H1 (cell line): ENCODE data around the gene ACCS. TPM values are rescaled to one million over a fixed set of nuclear protein-coding genes. Genes with fewer than 3 reads are reported as not detected.

Experiments
- CTCF ChIA-PET: fragments of 300-600 bp; sonication (Branson Sonifier 250); formaldehyde crosslinking; loops from one replicate; lab custom pipeline; 2021; ENCODE audit not compliant: partially characterized antibody; lab: Charles Lee
- POLR2A ChIA-PET: fragments of 300-600 bp; sonication (Branson Sonifier 250); formaldehyde crosslinking; loops from one replicate; lab custom pipeline; 2021; ENCODE audit warnings: inconsistent platforms; ENCODE audit not compliant: partially characterized antibody; lab: Charles Lee
- DNase-seq, 2 experiments: peaks; one replicate each; pipeline versions ENCODE4 v3.0.0 to v3.0.0-alpha.2; 2010 to 2022; ENCODE audit warnings: low spot score in 2 of 2, low read depth in 1 of 2, mixed read lengths in 1 of 2
- FAIRE-seq: peaks from 2 replicates; lab custom pipeline; 2011; peaks lifted over from hg19 to GRCh38; lab: Jason Lieb, UNC
- H2AFZ ChIP-seq: 2 replicates; pipeline ENCODE4 v1.8.1; 2012; ENCODE audit warnings: low read length, inconsistent platforms
- H2AK5ac ChIP-seq: 2 replicates; pipeline ENCODE4 v1.6.1; 2013; ENCODE audit warnings: low read depth, low read length
- H2BK120ac ChIP-seq: replicated peaks from 2 replicates; pipeline ENCODE3; 2013; ENCODE audit warnings: low read depth, low read length, inconsistent platforms
- H2BK12ac ChIP-seq: 2 replicates; pipeline ENCODE4 v1.6.1; 2013; ENCODE audit warnings: low read depth, low read length
- H2BK15ac ChIP-seq: 2 replicates; pipeline ENCODE4 v1.6.1; 2013; ENCODE audit warnings: low read length
- H2BK20ac ChIP-seq: 2 replicates; pipeline ENCODE4 v1.6.1; 2013; ENCODE audit warnings: low read length
- H2BK5ac ChIP-seq: 2 replicates; pipeline ENCODE4 v1.6.1; 2013; ENCODE audit warnings: low read depth, low read length
- H3K14ac ChIP-seq: 2 replicates; pipeline ENCODE4 v1.6.1; 2013; ENCODE audit warnings: inconsistent platforms; ENCODE audit not compliant: insufficient read length
- H3K18ac ChIP-seq: 2 replicates; pipeline ENCODE4 v1.6.1; 2013; ENCODE audit warnings: low read length; ENCODE audit errors: extremely low read depth
- H3K23ac ChIP-seq: 2 replicates; pipeline ENCODE4 v1.6.1; 2013; ENCODE audit warnings: inconsistent platforms; ENCODE audit not compliant: insufficient read length
- H3K23me2 ChIP-seq: 2 replicates; pipeline ENCODE4 v1.6.1; 2013; ENCODE audit warnings: low read depth, low read length
- H3K27ac ChIP-seq: 2 replicates; pipeline ENCODE4 v1.6.1; 2011; ENCODE audit warnings: low read depth, low read length, inconsistent platforms
- H3K27me3 ChIP-seq, 4 experiments: replicated peaks in 1 of 4; 1 replicate in 1 of 4; 2 replicates in 3 of 4; pipeline versions ENCODE4 v1.6.1 to v1.8.1; 2011 to 2013; ENCODE audit warnings: low read length in 3 of 4, mild to moderate bottlenecking in 3 of 4, inconsistent platforms in 2 of 4, mixed read lengths in 2 of 4, moderate library complexity in 1 of 4; ENCODE audit not compliant: control insufficient read depth in 3 of 4, insufficient read depth in 3 of 4; ENCODE audit errors: extremely low read depth in 1 of 4
- H3K36me3 ChIP-seq, 4 experiments: 2 replicates each; pipeline versions ENCODE4 v1.6.1 to v1.8.1; 2011 to 2013; ENCODE audit warnings: mild to moderate bottlenecking in 4 of 4, low read length in 3 of 4, moderate library complexity in 2 of 4, control low read depth in 1 of 4, inconsistent platforms in 1 of 4; ENCODE audit not compliant: insufficient read depth in 4 of 4, control insufficient read depth in 2 of 4
- H3K4ac ChIP-seq: replicated peaks from 2 replicates; pipeline ENCODE3; 2013; ENCODE audit warnings: low read length, low read depth, mixed read lengths, inconsistent platforms; ENCODE audit not compliant: insufficient read length
- H3K4me1 ChIP-seq, 4 experiments: replicated peaks in 1 of 4; 1 replicate in 1 of 4; 2 replicates in 3 of 4; pipeline versions ENCODE4 v1.6.1 to v1.8.1; 2011 to 2013; ENCODE audit warnings: low read length in 3 of 4, inconsistent platforms in 2 of 4, mixed read lengths in 1 of 4; ENCODE audit not compliant: insufficient read depth in 4 of 4, control insufficient read depth in 3 of 4
- H3K4me2 ChIP-seq, 2 experiments: 2 replicates each; pipeline versions ENCODE4 v1.6.1 to v1.8.1; 2011 to 2013; ENCODE audit warnings: low read depth in 2 of 2, low read length in 2 of 2, control low read depth in 1 of 2, inconsistent platforms in 1 of 2, mild to moderate bottlenecking in 1 of 2; ENCODE audit not compliant: insufficient read depth in 1 of 2
- H3K4me3 ChIP-seq, 4 experiments: fragments of 200-600, 300-600 bp in 1 of 4; sonication (generic), shearing (Covaris generic), sonication (Bioruptor Twin) in 1 of 4; 2 replicates each; pipeline versions ENCODE4 v1.5.1 to v1.8.1; 2011 to 2016; ENCODE audit warnings: low read length in 4 of 4, low read depth in 3 of 4, control low read depth in 2 of 4, inconsistent platforms in 2 of 4, mild to moderate bottlenecking in 2 of 4, mixed read lengths in 1 of 4, moderate library complexity in 1 of 4; ENCODE audit not compliant: insufficient read depth in 2 of 4; ENCODE audit errors: extremely low read depth in 1 of 4
- H3K56ac ChIP-seq: replicated peaks from 2 replicates; pipeline ENCODE3; 2013; ENCODE audit warnings: low read depth, mild to moderate bottlenecking, mixed read lengths, low read length, inconsistent platforms; ENCODE audit not compliant: insufficient read length
- H3K79me1 ChIP-seq: 2 replicates; pipeline ENCODE4 v1.6.1; 2013; ENCODE audit warnings: low read depth, low read length, control low read depth
- H3K79me2 ChIP-seq, 2 experiments: 2 replicates each; pipeline versions ENCODE4 v1.6.1 to v1.8.1; 2012 to 2013; ENCODE audit warnings: low read length in 2 of 2, mild to moderate bottlenecking in 2 of 2, inconsistent platforms in 1 of 2; ENCODE audit not compliant: insufficient read depth in 2 of 2, control insufficient read depth in 1 of 2
- H3K9ac ChIP-seq, 4 experiments: replicated peaks in 1 of 4; 1 replicate in 1 of 4; 2 replicates in 3 of 4; pipeline versions ENCODE4 v1.6.1 to v1.8.1; 2011 to 2013; ENCODE audit warnings: low read depth in 3 of 4, low read length in 3 of 4, control low read depth in 2 of 4, mild to moderate bottlenecking in 2 of 4, moderate library complexity in 2 of 4, inconsistent platforms in 1 of 4; ENCODE audit errors: extremely low read depth in 1 of 4
- H3K9me3 ChIP-seq, 2 experiments: 2 replicates each; pipeline versions ENCODE4 v1.6.1 to v1.8.1; 2012 to 2013; ENCODE audit warnings: mild to moderate bottlenecking in 2 of 2, moderate library complexity in 2 of 2, control low read depth in 1 of 2, inconsistent platforms in 1 of 2, low read depth in 1 of 2, low read length in 1 of 2, mixed read lengths in 1 of 2; ENCODE audit not compliant: insufficient read depth in 2 of 2
- H4K20me1 ChIP-seq, 2 experiments: replicated peaks in 1 of 2; 2 replicates each; pipeline versions ENCODE3 to v1.8.1; 2011 to 2013; ENCODE audit warnings: inconsistent platforms in 2 of 2, low read length in 2 of 2, mild to moderate bottlenecking in 1 of 2; ENCODE audit not compliant: insufficient read depth in 2 of 2, control insufficient read depth in 1 of 2
- H4K5ac ChIP-seq: 2 replicates; pipeline ENCODE4 v1.6.1; 2013; ENCODE audit warnings: low read length, low read depth, mixed read lengths, inconsistent platforms; ENCODE audit not compliant: insufficient read length
- H4K8ac ChIP-seq: 2 replicates; pipeline ENCODE4 v1.8.0; 2013; ENCODE audit warnings: mild to moderate bottlenecking, moderate library complexity, low read length, inconsistent platforms; ENCODE audit not compliant: insufficient read depth; ENCODE audit errors: extremely low read depth
- H4K91ac ChIP-seq: replicated peaks from 2 replicates; pipeline ENCODE3; 2013; ENCODE audit warnings: low read length, mixed read lengths, inconsistent platforms; ENCODE audit not compliant: insufficient read length
- EGR1 ChIP-seq: IDR thresholded peaks from 2 replicates; pipeline ENCODE4 v1.6.1; 2011; ENCODE audit warnings: low read depth, low read length, borderline replicate concordance
- EZH2 ChIP-seq: fragments of 200-600 bp; sonication (generic); IDR thresholded peaks from 2 replicates; pipeline ENCODE4 v1.7.1; 2012; ENCODE audit warnings: low read depth, mild to moderate bottlenecking, moderate library complexity, low read length, inconsistent platforms; ENCODE audit not compliant: severe bottlenecking
- HDAC6 ChIP-seq: IDR thresholded peaks from one replicate; pipeline ENCODE4 v1.7.1; 2012; ENCODE audit warnings: low read depth, mild to moderate bottlenecking, inconsistent platforms, low read length, moderate library complexity
- KDM1A ChIP-seq: fragments of 200-600, 300-600 bp; sonication (generic); IDR thresholded peaks from 2 replicates; pipeline ENCODE4 v1.7.1; 2016; ENCODE audit warnings: mild to moderate bottlenecking, low read length, borderline replicate concordance
- POLR2AphosphoS5 ChIP-seq: IDR thresholded peaks from 2 replicates; pipeline ENCODE4 v1.6.1; 2011; ENCODE audit warnings: low read depth, low read length
- RNF2 ChIP-seq: fragments of 200-900, 300-1000 bp; sonication (generic); IDR thresholded peaks from 2 replicates; pipeline ENCODE4 v1.7.1; 2016; ENCODE audit warnings: borderline replicate concordance, low read depth, mild to moderate bottlenecking, antibody characterized with exemption, low read length; ENCODE audit not compliant: poor library complexity, severe bottlenecking; ENCODE audit errors: missing control alignments
- SIRT6 ChIP-seq: IDR thresholded peaks from one replicate; pipeline ENCODE4 v1.7.1; 2012; ENCODE audit warnings: low read length, inconsistent platforms
- SIX5 ChIP-seq: IDR thresholded peaks from 2 replicates; pipeline ENCODE4 v1.6.1; 2011; ENCODE audit warnings: mild to moderate bottlenecking, low read depth, low read length
- SP2 ChIP-seq: IDR thresholded peaks from 2 replicates; pipeline ENCODE4 v1.6.1; 2012; ENCODE audit warnings: mild to moderate bottlenecking, low read length, inconsistent platforms
- TAF1 ChIP-seq: IDR thresholded peaks from 2 replicates; pipeline ENCODE4 v1.6.1; 2011; ENCODE audit warnings: mild to moderate bottlenecking, low read depth, low read length
- TAF7 ChIP-seq: optimal IDR thresholded peaks from 2 replicates; pipeline ENCODE3; 2011; ENCODE audit warnings: low read depth, mild to moderate bottlenecking, inconsistent platforms, low read length, moderate library complexity, borderline replicate concordance
- USF2 ChIP-seq: IDR thresholded peaks from 2 replicates; pipeline ENCODE4 v1.6.1; 2011; ENCODE audit warnings: low read length, improper control_type of control experiment
- WGBS, 2 experiments: shearing (Covaris generic) in 1 of 2; methylation state at CpG; one replicate each; pipeline versions ENCODE4 v1.1.6 to v1.1.7; 2013 to 2015; ENCODE audit warnings: low lambda C conversion rate in 2 of 2, mixed read lengths in 2 of 2, inconsistent platforms in 1 of 2, low coverage in 1 of 2, missing lambda C conversion rate in 1 of 2; ENCODE audit not compliant: insufficient replicate concordance in 2 of 2, insufficient coverage in 1 of 2, insufficient read length in 1 of 2; ENCODE audit errors: extremely low coverage in 1 of 2, missing lambda C conversion rate in 1 of 2; 5-methylcytosine and 5-hydroxymethylcytosine counted together
- polyA plus RNA-seq, 7 experiments: library from polyadenylated mRNA; depleted of rRNA in 3 of 7; stranded (reverse) in 5 of 7; unstranded in 2 of 7; fragments of >200 nt in 5 of 7; fragments of 200-250 nt in 2 of 7; gene quantifications; 1 replicate in 5 of 7; 2 replicates in 1 of 7; 4 replicates in 1 of 7; pipeline versions ENCODE4 v1.2.1 to v1.2.3, GENCODE V29; 2011 to 2013; ENCODE audit warnings: missing spikeins in 2 of 7, mixed read lengths in 2 of 7
- total RNA-seq: library from RNA; stranded (reverse); fragmentation: NEBNext Ultra II Directional; extraction: Animal tissue kit (Norgen Biotek cat#: 25700); gene quantifications from 2 replicates; pipeline ENCODE4 v1.2.1, GENCODE V29; 2021
- TF ChIP-seq, protein P1 (sequence below): IDR thresholded peaks from 2 replicates; pipeline ENCODE4 v1.6.1; 2011; ENCODE audit warnings: low read depth, mild to moderate bottlenecking, low read length; ENCODE audit not compliant: insufficient read depth

Gene ACCS
- total and polyA plus RNA-seq, 2 of the 8 experiments (the other 6 are each of a cell fraction or from before 2014, with no cell fraction given): 6.0 to 8.0 TPM

DNA sequence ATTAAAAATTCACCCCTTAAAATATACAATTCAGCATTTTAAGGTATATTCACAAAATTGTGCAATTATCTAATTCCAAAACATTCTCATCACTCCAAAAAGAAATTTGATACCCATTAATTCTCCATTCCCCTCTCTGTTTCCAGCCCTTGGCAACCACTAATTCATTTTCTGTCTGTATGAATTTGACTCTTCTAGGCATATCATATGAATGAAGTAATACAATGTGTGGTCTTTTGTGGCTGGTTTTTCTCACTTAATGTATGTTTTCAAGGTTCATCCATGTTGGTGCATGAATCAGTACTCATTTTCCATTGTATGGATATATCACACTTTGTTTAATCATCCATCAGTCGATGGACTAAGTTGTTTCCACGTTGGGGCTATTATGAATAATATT is 47.2 kb upstream of the ACCS start:
- Histone ChIP-seq H2BK12ac (no peak overlapping the region), H3K4ac (no peak overlapping the region), H3K27me3 (no peaks in the 10 kb centered on the region), H2BK5ac (no peak overlapping the region), H3K4me3 (no peak overlapping the region), H3K79me1 (no peaks in the 10 kb centered on the region), H4K20me1 (no peaks in the 10 kb centered on the region), H3K14ac (no peak overlapping the region), H4K91ac (no peak overlapping the region), H2BK15ac (no peak overlapping the region), H3K9ac (no peak overlapping the region), H2AFZ (no peak overlapping the region), H3K79me2 (no peaks in the 10 kb centered on the region), H2BK120ac (no peak overlapping the region), H2BK20ac (no peak overlapping the region), H4K5ac (no peak overlapping the region), H3K9me3 (no peaks in the 10 kb centered on the region), H3K56ac (no peak overlapping the region), H3K23ac (no peak overlapping the region), H2AK5ac (no peak overlapping the region), H3K18ac (no peak overlapping the region), H3K4me2 (no peak overlapping the region), H3K27ac (no peak overlapping the region), H4K8ac (no peak overlapping the region), H3K23me2 (no peaks in the 10 kb centered on the region), H3K36me3 (no peaks in the 10 kb centered on the region), H3K4me1 (no peaks in the 10 kb centered on the region; a peak in 1 of 7 replicates)
- no peak for DNase-seq
- ChIA-PET CTCF (interaction anchor here (1.0 kb wide), 1 partner anchor 90 kb away, joined by 3 read pairs; no protein-coding TSS in a partner anchor), POLR2A (no interaction called here)
- FAIRE-seq: no peak
- 87% methylated on average over 2 of the region's 2 CpGs; no CpG with 5 or more reads in 1 of the 2 experiments for WGBS, 2 experiments
- TF ChIP-seq RNF2 (no peak), HDAC6 (no peak), POLR2AphosphoS5 (no peak), EGR1 (no peak), TAF1 (no peak), USF2 (no peak), TAF7 (no peak), SP2 (no peak), SIX5 (no peak), KDM1A (no peak), EZH2 (no peak), SIRT6 (no peak)
- TF ChIP-seq, protein P1, sequence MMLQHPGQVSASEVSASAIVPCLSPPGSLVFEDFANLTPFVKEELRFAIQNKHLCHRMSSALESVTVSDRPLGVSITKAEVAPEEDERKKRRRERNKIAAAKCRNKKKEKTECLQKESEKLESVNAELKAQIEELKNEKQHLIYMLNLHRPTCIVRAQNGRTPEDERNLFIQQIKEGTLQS: no peak
